Gastroesophageal sphincter (tissue), 3 donors: ENCODE results near the gene CECR2.

Experiments used
- CTCF ChIP-seq, 4 experiments: fragments of 200-600 bp in 2 of 4; fragments of 450-650 bp in 2 of 4; sonication (generic) in 1 of 4; IDR thresholded peaks; one replicate each; pipeline ENCODE4 v1.5.1; 2017 to 2019; ENCODE audit warnings: antibody characterized with exemption in 4 of 4, mild to moderate bottlenecking in 2 of 4, moderate library complexity in 2 of 4
- EP300 ChIP-seq: sonication (generic); formaldehyde crosslinking; IDR thresholded peaks from one replicate; pipeline ENCODE4 v1.6.1; 2017; ENCODE audit warnings: antibody characterized with exemption, mild to moderate bottlenecking
- POLR2A ChIP-seq, 2 donors: fragments of 450-650 bp; IDR thresholded peaks; one replicate each; pipeline ENCODE4 v1.6.1; 2017; ENCODE audit warnings: antibody characterized with exemption in 2 of 2, mild to moderate bottlenecking in 2 of 2, moderate library complexity in 1 of 2
- POLR2AphosphoS5 ChIP-seq: sonication (generic); formaldehyde crosslinking; IDR thresholded peaks from one replicate; pipeline ENCODE4 v1.6.1; 2017; ENCODE audit warnings: antibody characterized with exemption

DNA sequence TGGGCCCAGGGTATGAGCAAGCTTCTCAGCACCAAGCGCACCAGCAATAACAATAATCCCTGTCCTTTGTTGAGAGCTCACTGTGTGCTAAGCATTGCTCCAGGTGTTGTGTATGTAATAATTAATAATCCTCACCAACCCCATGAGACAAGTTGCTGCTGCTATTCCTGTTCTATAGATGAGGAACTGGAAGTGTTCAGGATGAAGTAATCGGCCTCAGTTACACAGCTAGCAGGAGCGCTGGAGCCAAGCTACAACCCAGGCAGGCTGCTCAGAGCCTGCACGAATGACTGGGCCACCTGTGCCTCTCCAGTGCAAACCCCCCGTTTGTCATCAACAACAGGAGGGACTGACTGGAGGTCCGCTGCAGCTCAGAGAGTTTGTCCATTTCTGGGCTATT is 35.2 kb upstream of the CECR2 start:
- TF ChIP-seq POLR2A (IDR thresholded peaks at IDR 0.05): no peak
- no peak for TF ChIP-seq CTCF (IDR thresholded peaks at IDR 0.05)
- TF ChIP-seq EP300: no peak
- no peak for TF ChIP-seq POLR2AphosphoS5
